GM19238 (cell line): Measurements from ENCODE around the gene SSR2.
"Not testable (repeated sequence)": the region's sequence is repeated elsewhere in the genome, so short reads cannot be mapped to it uniquely, and the experiment has no call there.

ENCODE experiments used
- DNase-seq: peaks from one replicate; pipeline ENCODE4 v3.0.0; 2011; ENCODE audit warnings: low spot score; ENCODE audit not compliant: insufficient read length

Gene SSR2

DNA sequence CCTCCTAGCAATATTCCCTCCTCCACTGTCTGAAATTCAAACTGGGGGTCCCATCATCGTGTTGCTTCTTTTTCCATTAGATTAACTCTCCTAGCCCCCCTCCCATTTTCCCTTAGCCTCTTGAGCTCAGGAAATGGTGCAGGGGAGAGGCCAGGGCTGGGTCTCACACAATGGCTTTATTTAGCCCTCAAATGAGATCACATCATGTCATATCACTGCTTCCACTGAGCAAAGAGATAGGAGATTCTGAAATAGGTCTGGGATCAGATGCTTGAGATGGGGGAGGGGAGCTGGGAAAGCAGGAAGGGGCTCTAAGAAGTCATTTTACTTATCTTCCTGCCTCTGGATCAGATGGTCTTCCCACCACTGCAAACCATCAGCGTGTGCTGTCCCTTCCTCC is 24.6 kb downstream of the SSR2 start:
- no peak for DNase-seq

DNA sequence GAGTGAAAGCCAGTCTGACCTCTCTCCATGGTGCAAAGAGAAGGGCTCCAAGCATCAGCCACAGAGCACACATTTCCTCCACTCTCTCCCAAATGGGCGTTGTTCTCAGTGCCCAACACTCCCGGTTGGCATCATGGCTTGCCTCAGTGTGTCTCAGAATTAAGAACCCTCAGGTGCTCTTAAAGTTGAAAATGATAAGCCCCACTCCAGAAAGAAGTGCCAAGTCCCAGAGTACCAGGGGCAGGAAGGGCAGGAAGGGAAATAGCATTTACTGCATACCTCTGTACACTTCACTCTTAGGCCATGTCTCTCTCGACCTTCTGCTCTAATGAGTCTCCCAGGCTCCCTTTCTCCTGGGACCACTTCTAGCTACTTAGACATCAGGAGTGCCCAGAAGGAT is 27.2 kb downstream of the SSR2 start:
- DNase-seq, result no peak

DNA sequence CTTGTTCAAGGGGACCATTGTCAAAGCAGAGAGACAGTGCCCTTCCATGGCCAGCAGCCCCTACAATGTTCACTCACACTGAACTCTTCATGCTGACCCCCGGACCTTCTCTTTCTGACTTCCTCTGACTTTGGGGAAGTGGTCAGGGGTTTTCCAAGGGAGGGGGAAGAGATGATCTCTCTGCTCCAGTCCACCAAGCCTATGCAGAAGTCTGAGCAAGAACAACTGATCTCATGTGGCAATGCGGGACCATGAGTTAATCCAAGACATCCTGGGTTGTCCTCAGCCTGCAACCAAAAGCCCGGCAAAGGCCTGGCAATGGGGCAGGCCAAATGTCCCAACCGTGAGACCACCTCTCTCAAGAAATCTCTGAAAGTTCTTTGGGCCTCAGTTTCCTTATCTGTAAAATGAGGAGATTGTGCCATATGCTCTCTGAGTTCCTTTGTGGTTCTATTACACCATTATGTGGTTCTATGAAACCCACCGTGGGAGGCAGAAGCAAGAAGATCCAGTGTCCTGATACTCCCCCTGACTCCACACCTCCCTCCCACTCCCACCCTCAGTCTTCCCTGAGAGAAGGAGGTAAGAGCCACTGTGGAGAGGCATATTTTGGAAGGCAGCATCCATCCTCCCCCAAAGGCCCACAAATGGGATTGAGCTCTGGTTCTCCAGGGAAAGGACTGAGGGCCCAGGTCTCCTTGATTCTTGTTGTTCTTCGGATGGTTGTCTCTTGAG is 30.6 kb downstream of the SSR2 start:
- no peak for DNase-seq

DNA sequence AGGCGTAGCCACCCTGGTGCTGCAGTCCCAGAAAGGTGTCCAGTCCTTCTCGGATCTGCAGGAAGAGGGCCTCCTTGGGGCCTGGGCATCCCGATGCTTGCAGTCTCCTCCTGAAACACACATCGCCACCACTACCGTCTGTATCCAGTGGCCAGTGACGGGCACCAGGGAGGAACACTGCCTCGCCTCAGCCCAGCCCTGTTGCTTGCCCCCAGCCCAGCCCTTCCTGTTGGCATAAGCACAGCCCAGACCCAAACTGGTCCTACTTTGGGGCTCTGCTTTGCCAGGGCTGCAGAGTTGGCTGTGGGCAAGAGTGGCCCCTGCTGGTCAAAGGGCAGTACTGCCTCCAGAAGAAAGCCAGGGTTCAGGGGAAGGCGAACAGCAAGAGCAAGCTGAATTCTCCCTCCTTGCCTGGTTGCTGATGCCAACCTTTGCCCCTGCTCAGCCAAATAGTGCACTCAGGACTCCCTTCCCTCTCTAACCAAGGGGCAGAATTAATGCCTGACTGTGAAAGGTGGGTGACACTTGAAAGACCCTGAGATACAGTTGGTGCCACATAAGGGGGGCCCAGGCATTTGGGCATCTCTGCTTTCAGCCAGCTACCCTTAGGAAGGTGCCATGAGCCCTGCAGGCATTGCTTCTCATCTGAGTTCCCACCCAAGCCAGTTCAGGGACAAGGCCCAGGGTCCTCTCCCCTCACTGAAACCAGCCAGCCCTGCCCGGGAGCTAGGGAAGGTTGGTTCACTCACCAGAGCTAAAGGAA is 31.3 kb downstream of the SSR2 start:
- DNase-seq, result peak; percentile 74

DNA sequence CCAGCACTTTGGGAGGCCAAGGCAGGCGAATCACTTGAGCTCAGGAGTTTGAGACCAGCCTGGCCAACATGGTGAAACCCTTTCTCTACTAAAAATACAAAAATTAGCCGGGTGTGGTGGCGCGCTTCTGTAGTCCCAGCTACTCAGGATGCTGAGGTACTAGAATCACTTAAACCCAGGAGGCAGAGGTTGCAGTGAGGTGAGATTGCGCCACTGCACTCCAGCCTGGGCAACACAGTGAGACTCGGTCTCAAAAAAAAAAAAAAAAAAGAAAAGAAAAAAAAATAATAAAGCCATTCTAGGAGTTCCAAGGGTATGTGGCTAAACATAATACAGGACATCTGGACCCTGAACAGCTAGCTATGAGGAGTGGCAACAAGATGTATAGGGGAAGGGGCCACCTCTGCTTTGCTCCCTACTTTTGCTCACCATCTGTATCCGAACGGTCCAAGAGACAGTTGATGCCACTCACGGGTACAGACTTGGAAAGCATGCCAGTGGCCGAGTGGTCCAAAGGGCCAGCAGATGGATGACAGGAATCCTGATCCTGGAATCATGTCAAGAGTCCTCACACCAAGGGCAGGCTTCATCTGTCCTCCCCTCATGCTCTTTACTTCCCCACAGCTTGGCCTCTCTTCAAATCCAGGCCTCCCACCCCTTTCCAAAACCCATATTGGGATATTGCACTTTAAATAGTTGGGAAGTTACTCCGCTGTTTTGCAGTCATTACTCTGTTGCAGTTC is 35.7 kb downstream of the SSR2 start:
- not testable (repeated sequence) for DNase-seq

DNA sequence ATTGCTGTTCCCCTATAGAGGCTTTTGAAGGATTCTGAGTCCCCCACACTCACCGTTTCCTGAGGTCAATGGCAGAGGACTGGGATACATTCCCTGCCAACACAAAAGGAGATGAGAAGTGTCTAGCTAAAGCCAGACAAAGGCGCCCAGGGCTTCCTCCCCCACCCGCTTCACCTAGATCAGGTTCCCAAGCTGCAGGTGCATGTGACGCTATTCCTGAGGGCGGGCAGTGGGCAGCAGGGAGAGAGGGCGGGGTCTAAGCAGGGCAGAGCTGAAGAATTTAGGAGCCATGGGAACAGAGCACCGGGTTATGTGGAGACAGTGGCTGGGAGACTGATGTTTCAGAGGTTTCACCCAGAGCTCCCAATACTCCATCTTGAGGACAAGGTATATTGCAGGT is 36.4 kb downstream of the SSR2 start:
- DNase-seq, result no peak

DNA sequence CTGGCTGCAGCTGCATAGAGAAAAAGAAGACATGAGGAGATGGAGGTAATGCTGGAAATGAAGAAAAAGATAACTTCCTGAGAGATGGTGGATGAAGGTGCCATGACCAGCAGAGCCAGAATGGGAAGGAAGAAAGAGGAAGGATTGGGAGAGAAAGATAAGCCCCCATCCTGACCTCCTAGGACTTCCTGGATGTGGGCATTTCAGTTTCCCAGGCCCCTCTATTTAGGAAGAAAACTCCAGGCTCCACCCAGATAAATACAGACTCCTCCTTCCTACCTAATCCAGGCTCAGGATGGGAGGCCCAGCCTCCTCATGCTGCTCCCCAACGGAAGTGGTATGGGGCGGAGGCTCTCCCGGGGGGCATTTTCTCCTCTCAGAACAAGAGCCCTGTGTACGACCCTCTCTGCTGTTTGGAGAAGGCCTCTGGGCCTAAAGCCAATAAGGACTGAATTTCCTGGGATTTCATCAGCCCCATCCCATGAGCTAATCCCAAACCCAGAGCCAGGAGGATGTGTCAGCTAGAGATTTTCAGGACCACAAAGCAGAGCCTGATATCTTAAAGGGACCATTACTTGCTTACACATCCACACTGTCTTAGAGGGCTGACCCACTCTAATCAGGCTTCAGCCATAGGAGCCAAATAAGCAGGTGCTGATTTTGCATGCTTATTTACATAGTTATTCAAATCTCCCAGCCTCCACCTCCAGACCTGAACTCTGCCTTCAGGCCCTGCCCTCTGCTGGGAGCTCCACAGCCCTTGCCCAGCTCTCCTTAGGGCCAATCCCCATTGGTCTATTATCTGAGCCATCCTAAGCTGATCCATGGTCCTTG is 37.3 kb downstream of the SSR2 start:
- no peak for DNase-seq

DNA sequence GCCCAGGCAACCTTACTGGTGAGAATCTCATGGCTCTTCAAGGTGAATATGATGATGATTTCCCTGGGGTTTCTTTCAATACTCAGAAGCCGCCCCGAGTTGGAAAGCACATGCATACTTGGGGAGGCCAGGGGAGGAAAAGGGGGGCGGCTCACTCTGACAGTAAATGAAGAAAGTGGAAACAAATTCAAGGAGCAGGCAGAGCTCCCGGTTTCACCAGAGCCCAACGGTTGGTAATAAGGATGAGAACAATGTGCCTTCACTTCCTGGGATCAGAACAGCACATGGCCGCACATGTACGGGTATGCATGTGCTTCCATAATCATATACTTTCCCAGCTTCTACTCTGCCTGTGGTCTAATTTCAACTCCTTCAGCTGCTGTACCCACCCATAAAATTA is 38.6 kb downstream of the SSR2 start:
- no peak for DNase-seq

DNA sequence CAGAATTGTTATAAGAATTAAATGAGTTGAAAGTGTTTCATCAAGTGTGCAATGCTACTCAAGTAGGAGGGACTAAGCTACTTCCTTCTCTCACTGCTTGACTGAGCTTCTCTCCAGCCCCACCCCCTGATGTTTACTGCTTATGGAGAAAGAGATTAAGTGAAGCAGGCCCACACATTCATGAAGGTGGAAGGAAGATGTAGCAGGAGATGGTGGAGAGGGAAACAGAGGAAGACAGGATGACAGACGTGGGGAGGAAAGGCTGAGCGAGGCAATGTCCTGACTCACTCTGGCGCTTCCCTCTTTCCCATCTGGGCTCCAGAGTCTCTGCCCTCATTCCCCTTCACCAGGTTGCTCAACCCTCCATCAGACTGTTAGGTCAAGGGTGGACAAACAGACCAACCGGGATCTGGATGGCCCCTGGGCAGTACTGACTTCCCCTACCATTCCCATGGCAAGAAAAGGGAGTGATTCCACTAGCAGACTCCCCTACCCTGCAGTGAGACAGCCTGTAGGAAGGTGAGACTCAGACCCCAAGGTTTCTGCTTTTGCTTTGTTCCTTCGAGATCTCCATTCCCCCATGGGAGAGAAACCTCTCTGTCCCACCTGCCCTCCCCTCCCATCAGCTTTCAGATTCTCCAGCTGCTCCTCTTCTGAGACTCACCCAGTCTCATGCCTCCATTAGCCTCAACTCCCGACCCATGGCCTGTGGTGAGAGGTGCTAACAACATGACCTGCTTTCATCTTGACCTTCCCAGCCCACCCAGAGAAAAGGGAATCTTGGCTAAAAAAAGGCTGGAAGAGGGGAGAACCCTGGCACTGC is 39.3 kb downstream of the SSR2 start:
- no peak for DNase-seq

DNA sequence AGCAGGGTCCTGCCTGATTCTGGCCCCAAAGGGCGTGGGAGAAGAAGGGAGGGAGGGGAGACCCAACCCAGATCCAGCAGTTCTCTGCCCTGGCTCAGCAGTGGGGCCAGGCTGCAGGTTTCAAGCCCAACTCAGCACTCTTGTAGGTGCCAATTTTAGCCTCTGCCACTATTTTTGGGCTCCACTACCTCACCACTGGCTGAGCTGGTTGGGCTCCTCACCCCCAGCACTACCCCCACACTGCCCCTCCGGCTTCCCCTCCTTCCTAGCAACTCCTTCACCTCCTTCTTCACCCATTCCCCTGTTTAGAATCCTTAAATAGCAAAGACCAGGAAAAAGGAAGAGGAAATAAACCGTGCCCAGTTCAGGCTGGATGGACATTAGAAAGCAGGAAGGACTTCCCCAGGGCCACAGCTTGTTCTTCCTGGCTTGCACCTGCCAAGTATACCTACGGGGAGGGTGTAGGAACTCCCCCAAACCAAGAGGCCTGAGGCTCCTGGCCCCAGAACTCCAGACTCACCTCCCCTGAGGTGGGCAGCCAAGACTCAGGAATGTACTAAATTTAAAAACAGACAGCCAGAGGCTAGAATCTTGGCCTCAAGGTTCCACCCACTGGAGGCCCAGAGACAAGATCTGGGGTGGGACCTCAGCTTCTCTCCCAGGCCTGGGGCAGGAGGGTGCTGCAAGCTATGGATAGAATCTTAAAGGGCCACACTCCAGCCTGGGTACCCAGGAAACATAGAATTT is 41.0 kb downstream of the SSR2 start:
- no peak for DNase-seq

DNA sequence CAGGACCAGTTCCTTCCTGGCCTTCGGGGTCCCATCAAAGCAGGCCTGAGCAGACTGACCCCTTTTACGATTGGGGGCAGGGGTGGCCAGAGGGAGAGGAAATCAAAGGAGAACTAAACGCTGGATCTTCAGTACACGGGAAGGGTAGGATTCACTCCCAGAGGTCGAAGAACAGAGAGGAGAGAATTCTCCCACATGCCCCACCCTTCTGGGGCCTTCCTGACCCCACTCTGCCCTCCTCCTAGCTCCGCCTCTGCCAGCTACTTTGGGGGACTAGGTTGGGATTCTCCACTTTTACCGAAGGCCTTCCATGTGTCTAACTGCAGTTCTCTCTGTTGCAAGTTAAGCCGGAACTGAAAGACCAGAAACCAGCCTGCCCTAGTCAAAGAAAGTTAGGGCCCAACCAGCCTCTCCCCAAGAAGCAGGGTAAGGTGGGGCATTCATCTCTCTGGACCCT is 41.8 kb downstream of the SSR2 start:
- no peak for DNase-seq

DNA sequence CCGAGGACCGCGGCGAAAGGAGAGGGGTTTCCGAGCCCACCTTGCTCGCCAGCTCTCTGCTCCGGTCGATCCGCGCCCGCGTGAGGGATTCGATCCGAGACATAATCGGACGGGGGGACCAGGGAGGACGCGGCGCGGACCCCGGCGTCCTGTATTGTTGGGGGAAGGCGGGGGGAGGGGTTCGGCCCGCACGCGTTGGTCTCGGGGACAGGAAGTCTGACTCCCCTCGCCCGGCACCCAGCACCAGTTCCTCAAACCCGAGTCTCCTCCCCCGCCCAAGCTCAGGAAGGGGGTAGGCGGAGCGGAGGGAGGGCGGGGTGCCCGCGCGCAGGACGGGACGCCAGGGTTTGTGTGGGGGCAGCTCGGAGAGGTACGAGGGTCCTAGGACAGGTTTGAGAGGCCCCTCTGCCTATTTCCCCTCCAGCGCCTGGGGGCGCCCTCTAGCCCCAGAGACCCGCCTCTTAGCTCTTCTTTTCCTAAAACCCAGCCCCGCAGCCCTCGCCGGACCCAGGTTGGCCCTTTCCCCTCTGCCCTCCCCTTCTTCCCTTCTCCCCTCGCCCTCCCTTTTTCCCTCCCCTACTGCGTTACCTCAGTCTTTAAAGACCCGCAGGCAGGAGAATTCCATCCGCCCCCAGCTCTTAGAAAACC is 42.3 kb downstream of the SSR2 start, which contains the start of gene ARHGEF2:
Gene ARHGEF2, minus strand, starts transcription at position 223 of the 648 bp plus-strand sequence. Its CDS starts 120 bp downstream, at position 103.
- peak; percentile 90 for DNase-seq

DNA sequence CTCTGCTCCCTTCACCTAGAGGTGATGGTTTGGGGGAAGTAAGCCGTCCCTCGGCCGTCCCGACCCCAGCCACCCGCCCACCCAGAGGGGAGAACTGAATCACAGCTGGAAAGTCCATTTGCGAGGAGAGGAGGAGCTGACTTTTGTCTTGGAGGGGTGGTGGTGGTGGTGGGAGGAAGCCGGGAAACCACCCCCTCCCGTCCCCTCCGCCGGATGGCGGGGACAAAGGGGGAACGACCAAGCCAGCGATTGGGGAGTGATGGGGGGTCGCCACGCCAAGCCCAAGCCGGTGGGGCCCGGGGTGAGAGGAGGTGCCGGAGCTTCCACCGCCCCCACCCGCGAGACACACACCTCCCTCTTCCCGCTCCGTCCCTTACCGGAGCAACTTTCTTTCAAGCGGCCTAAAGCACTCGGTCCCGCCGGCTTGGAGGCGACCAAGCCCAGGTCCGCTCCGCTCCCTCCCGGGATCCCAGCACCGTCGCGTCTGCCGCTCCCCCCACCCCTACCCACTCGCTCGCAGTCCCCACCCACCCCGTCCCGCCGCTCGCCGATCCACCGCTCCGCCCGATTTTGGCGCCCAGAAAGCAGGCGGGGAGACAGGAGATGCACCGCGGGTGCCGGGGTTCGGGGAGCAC is 42.9 kb downstream of the SSR2 start:
- no peak for DNase-seq

DNA sequence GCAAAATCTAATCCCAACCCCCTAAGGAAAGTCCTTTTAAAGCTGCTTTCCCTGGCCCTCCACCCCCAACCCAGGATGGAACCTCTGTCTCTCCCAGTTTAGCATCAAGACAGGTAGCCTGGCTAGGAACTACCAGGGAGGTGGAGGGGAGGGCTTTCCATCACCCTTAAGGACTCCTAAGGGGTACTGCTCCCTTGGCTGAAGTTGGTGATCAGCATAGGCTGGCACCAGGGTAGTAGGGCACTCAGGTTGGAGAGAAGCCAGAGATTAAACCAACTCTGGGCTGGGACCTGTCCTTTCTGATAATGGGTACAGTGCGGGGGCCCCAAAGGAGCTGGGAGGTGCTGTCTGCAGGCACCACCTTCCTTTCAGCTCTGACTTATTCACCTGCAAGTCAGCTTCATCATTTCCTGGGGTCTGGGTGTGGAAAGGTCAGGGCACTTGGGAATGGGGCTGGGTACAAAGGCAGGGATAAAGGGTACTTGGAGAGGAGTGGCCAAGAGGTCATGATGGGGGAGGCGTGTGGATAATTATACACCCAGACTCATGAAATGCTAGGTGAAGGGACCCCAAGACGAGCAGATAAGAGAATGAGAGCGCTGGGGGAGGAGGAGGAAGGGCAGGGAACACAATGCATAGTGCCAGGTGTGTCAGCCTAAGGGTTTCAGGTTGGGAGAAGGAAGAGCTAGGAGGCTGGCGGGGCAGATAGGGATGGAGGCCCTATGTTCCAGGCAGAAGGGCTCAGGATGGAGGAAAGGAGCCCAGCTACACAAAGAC is 43.6 kb downstream of the SSR2 start:
- no peak for DNase-seq

DNA sequence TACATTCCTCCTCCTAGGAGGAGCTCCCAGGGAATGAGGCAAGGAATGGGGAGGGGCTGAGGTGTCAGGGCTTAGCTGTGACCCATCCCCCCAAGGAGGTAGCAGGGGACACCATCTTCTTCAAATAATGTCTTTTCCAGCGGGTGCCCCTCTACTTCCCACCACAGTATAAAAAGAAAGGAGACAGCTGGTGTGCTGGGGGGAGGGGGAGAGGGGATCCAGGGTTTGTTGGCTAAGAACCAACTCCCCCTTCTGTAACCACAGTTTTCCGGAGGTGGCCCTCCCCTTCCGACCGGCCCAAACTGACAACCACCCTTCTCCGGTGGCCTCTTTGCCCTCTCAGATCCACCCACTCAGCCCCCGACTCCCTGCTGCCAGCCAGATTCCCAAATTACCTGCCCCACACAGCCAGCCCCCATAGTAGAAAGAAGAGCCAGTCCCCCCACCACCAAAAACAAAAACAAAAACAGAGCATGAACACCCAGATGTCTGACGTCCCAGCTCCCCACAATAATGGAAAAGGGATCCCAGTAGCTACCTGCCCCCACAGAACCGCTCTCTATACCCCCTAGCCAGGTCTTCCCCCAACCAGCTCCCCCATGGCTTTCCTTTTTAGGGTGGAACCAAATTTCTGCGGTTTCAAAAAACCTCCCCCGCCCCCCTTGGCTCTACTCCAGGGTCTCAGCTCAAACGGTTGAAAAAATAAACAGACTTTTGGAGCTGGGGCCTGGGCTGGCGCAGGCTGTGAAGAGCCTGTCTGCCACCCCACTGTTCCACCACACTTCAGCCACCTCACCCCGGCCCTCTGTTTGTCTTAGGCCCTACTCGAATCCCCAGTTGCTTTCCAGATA is 44.5 kb downstream of the SSR2 start:
- no peak for DNase-seq

DNA sequence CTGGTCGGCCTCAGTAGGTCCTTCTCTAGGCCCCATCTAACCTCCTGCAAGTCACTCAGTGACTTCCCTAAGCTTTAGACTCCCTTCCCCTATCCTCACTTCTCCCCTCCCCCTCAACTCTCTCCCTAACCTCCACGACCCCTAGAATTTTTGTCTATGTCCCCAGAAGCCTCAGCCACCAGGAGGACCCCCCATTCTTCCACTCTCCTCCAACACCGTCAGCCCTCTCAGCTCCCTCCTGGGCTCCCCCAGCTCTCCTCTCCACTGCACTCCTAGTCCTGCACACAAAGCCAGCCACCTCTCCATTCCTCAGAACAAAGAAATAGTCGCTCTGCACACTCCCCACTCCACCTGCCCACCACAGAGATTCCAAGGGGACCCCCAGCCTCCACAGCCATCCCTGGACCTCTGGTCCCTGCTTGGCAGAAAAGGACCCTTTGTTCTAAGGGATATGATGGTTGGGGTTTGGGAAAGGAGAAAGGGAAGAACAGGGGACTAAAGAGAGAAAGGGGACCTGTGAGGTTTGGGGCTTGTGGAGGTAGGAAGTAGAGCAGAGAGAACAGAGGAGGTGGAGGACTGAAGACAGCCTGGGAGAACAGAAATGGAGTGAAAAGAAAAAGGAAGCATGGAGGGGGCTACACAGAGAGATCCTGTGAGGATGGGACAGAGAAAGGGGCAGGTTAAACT is 45.2 kb downstream of the SSR2 start:
- no peak for DNase-seq
